Amniotic epithelial cell (primary cell): ENCODE data around the gene RGS7BP.
"Not testable (repeated sequence)": the region's sequence is repeated elsewhere in the genome, so short reads cannot be mapped to it uniquely, and the experiment has no call there.

Experiments used
- DNase-seq: peaks from one replicate; pipeline ENCODE4 v3.0.0-alpha.2; 2010; ENCODE audit warnings: low read depth

RGS7BP gene

GRCh38 chr5:64558641-64559040 is 52.8 kb downstream of the RGS7BP start:
- DNase-seq: not testable (repeated sequence)

- no peak for DNase-seq
These were observed 60.6 kb downstream of the RGS7BP start for GRCh38 chr5:64566310-64566916.

GRCh38 chr5:64569858-64570257 is 64.0 kb downstream of the RGS7BP start:
- DNase-seq: no peak

GRCh38 chr5:64570395-64570996 is 64.7 kb downstream of the RGS7BP start:
- no peak for DNase-seq

- DNase-seq: no peak
These were observed 69.7 kb downstream of the RGS7BP start for GRCh38 chr5:64575561-64575960.

- no peak for DNase-seq
These were observed 70.4 kb downstream of the RGS7BP start for GRCh38 chr5:64576250-64576649.

- DNase-seq: no peak
These were observed 79.8 kb downstream of the RGS7BP start for GRCh38 chr5:64585646-64586045.

- peak; percentile 5 for DNase-seq
These were observed 81.6 kb downstream of the RGS7BP start for GRCh38 chr5:64587370-64587769.

- no peak for DNase-seq
These were observed 87.0 kb downstream of the RGS7BP start for GRCh38 chr5:64592730-64593341.

GRCh38 chr5:64594025-64594424 is 88.2 kb downstream of the RGS7BP start:
- no peak for DNase-seq

GRCh38 chr5:64594601-64595000 is 88.8 kb downstream of the RGS7BP start:
- DNase-seq: no peak

GRCh38 chr5:64595031-64595855 is 89.4 kb downstream of the RGS7BP start:
- DNase-seq: no peak

- no peak for DNase-seq
These were observed 93.4 kb downstream of the RGS7BP start for GRCh38 chr5:64599226-64599625.

GRCh38 chr5:64603676-64604075 is 97.9 kb downstream of the RGS7BP start:
- no peak for DNase-seq

GRCh38 chr5:64606926-64607325 is 101.1 kb downstream of the RGS7BP start:
- DNase-seq: no peak

- peak; percentile 54 for DNase-seq
These were observed 106.6 kb downstream of the RGS7BP start for GRCh38 chr5:64612344-64612961.

GRCh38 chr5:64615895-64616294 is 110.1 kb downstream of the RGS7BP start:
- DNase-seq: no peak

GRCh38 chr5:64619609-64620008 is 113.8 kb downstream of the RGS7BP start:
- peak; percentile 10 for DNase-seq

- DNase-seq: no peak
These were observed 117.2 kb downstream of the RGS7BP start for GRCh38 chr5:64622991-64623390.

- DNase-seq: peak; percentile 10
These were observed 119.9 kb downstream of the RGS7BP start for GRCh38 chr5:64625678-64626077.

GRCh38 chr5:64628901-64629300 is 123.1 kb downstream of the RGS7BP start:
- DNase-seq: peak; percentile 15

GRCh38 chr5:64629841-64630240 is 124.0 kb downstream of the RGS7BP start:
- DNase-seq: no peak
